HG02678 (cell line): ENCODE measurements around the gene MEGF10.

Source experiments
- ATAC-seq: cut with Tn5 transposase; IDR thresholded peaks from one replicate; pipeline ENCODE4 v1.9.1; 2021; ENCODE audit warnings: mild to moderate bottlenecking, moderate library complexity; ENCODE audit not compliant: unreplicated experiment

MEGF10 gene

DNA sequence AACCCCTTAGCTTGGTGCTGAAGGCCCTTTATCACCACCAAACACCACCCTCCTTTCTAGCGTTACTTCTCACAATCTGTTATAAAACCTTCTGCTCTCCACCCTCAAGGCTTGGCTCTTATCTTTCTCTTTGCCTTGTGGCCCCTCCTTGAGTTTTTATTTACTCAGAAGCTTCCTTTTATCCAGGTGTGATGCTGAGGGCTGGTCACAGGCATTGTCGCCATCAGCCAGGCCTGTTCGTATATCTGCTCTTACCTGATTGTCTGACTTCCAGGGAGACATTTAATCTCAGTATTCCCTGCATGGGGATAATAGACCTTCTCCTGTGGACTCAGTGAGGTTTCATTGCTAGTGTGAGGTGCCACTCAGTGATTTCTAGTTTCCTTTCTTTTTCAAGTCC, 34.2 kb downstream of the MEGF10 start:
- ATAC-seq = no peak

DNA sequence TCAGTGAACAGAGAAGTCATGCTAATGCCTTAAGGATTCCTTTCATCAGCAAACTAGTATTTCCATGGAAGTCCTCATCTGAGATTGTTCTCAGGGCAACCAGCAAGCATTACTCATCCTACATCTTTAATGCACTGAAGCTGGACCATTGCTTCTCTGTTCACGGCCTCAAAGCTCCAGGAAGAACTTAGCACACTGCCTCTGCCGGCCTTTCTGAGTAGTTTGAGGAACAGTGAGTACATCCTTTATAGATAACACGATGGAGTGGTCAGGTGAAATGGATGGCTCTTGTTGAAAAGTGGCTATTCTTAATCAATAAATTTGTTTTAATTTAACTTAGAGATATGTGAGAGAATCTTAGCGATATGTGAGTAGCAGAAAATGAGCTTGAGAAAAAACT, 35.8 kb downstream of the MEGF10 start:
- ATAC-seq = no peak

DNA sequence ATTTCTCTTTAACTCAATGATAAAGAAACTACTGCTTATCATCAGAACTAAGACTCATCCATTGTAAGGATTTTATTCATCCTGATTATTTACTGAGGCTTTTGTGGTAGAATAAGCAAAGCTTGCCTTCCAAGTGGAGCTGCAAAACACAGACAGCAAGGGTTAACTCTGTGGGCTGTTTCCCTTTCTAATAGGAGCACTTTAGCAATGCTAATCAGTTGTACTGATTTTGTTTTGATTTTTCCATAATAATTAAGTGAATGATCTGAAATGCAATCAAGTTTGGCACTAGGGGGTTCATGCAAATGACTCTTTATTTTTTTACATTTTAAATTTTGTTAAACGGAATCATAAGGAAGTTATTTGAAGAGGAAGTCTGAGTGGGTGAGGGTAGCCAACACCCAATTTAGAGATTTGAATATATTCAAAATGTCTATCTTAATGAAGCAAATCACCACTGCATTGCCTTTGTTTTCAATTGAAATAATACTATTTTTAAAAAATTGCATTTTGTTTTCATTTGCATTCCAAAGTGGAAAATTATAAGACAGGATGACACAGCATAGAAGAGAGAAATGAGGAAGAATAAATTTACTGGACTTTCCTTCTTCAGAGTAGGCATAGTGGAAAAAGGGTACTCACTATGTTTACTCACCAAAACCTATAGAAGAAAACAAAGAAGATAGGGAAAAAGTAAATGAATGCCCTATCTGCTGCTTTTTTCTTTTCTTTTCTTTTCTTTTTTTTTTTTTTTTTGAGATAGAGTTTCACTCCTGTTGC, 36.6 kb downstream of the MEGF10 start:
- ATAC-seq = no peak

DNA sequence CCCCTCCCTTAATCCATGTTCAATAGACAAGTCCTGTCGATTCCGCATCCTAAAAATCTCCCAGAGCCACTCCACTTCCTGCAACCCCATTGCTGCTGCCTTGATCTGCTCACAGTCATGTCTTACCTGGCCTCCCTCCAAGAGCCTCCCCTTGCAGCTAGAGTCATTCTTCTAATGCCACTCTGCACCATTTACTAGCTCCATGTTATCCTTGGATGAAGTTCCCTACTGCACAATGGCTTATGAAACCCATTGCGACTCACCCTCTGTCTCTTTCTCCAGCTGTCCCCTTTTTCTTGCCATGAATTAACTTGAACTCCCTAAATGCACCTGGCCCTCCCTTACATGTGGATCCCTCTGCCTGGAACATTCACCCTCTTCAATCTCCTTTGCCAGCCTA, 39.5 kb downstream of the MEGF10 start:
- no peak for ATAC-seq

DNA sequence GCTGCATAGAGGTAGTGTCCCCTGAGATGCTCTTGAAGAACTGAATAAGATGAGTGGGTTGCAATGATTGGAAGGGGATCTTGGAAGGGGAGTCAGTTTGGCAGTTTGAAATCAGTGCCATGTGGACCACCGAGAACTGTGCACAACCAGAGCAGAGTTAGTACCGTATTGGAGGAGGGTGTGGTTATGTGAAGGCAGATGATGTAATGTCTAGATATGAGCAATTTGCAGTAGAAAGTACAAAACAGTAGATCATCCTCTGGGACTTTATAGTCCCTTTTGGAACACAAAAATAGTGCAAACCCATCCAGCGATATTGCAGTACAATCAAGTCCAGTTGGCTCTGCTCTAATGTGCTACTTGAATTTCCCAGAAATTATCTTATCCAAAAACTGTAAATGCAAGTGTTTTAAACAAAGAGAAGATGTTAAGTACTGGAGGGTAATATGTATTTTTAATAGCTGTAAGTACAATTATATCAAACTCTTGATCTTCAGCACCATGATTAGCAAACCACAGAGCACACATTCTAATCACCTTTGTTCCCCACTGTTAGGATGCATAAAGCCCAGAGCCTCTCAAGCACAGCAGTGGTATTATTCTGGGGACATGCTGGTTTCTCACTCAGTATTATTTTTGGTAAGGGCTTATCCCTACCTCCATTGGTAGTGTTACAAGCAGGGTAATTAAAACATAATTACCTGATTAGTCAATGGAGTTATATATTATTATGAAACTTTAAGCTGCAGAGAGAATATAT, 41.5 kb downstream of the MEGF10 start:
- no peak for ATAC-seq

DNA sequence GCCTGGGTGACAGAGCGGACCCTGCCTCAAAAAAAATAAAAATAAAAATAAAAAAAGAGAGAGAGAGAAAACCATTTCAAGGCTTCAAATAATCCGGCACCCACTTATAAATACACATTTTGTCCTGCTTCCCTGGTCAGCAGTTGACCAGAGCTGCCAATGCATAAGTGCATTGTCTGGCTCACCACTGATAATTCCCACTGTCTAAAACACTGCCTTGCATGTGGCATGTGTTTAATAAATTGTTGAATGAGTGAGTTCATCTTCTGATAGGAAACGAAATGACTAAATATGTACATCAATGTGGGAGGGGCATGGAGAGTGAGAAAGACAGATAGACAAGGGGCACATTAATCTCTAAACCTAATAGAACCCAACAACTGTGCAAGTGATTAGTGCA, 42.9 kb downstream of the MEGF10 start:
- no peak for ATAC-seq

DNA sequence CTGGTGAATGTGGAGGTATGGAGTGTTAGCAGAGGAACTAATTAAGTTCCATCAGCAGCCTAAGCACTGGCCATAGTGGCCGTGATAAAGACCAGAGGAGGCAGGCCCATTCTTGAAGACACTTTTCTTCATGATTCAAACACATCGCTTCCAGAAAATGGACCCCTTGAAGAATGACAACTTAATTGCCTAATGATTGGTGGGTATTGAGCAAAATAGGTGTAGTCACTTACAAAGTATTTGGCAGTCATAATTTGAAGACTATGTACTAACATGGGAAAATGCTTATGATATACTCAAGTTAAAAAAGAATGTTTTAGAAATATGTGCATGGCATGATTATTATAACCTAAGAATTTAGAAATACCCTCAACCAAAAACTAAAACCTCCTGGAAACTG, 44.8 kb downstream of the MEGF10 start:
- no peak for ATAC-seq

DNA sequence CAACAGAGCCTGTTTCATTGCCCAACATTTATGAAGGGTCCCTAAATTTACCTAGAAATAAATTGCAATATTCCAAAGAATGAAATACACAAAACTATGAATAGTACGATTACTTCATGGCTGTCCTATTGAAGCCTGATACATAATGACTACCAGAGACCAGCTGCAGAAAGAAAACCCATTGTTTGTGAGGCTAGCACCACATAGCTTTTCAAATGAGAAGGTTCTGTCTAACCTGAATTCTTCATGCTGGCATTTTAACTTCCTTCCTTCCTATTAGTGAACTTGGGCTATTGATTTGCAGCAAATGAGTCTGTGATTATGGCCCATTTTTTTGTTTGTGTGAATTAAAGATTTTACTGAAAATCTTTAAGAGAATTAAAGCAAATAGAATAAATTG, 47.3 kb downstream of the MEGF10 start:
- no peak for ATAC-seq

DNA sequence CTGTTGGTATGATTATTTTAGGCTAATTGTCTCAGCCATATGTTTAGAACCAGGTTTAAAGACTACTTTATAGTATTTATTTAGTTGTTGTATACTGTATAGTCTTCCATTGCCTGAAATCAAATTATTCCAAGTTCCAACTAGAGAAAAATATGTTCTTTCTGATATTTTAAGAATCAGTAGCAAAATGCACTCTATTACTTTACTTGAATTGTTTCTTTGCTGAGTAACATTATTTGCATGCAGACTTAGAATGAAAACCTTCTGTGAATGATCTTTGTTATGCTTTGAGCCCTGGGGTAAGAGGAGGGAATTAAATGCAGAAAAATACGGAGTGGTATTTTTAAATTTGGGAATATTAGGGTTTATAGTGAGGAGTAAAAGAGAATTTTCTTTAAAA, 47.9 kb downstream of the MEGF10 start:
- ATAC-seq = no peak

DNA sequence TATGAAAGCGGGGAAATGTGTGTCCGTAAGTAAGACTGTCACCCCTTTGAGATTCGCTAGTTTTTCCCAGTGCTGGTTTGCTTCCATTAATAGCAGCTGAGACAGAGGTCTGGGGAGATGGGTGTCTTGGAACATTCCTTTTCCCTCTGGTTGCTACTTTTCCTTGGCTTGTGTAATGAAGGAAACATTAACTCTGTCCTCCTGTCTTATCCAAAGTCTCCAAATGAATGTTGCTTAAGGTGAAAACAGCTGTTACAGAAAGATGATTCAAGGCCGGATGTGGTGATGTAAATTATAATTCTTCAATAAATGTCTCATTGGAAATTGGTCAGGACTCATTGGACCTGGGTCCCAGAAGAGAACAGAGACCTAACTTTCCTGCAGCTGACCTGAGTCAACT, 50.0 kb downstream of the MEGF10 start:
- ATAC-seq = no peak

DNA sequence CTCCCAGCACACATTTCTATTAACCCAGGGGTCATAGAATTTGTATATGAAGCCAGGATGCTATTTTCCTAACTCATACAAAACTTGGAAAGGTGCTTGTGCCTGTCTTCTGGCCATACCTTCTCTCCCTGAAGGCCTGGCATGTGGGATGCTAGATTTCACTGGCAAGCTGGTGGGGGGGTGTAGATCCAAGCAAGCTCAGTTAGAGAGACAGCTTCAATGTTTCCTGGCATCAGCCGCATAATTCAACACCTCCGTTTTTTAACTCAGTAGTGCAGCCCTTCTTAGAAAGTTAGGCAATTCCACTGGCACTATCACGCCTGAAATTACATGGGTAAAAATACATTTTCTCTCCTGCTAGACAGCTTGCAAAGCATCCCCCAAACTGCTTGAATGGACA, 51.8 kb downstream of the MEGF10 start:
- no peak for ATAC-seq

DNA sequence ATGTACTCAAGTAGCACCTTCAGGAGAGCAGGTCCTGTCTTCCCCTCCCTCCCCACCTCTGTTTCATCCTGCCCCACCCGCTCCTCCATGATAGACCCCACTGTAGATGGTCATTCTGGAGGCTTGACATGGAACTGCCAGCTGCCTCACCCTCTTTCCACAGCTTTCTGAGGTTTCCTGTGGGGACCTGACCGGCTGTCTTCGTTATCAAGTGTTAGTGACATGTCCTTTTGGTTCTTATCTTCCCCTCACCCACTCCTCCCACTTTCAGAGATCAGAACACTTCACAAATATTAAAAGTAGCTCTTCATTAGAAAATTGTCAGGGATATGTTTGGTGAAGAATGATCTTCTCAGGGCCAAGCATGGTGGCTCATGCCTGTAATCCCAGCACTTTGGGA, 52.7 kb downstream of the MEGF10 start:
- no peak for ATAC-seq

DNA sequence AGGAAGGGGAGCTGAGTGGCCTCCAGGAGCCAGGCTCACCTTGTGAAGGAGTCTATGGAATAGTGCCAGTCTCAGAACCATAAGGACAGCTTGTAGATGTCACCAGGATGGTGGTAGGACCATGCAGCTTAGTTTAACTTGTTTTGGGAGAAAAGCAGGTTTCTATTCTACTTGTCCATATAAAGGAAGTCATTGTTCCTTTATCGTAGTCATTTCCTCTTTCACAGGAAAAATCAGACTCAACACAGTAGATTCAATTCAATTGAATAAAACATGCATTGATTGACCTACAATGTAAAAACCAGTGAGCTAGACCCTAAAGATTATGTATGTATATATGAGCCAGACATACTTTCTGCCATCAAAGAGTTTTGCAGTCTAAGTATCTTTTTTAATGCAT, 53.3 kb downstream of the MEGF10 start:
- ATAC-seq = no peak

DNA sequence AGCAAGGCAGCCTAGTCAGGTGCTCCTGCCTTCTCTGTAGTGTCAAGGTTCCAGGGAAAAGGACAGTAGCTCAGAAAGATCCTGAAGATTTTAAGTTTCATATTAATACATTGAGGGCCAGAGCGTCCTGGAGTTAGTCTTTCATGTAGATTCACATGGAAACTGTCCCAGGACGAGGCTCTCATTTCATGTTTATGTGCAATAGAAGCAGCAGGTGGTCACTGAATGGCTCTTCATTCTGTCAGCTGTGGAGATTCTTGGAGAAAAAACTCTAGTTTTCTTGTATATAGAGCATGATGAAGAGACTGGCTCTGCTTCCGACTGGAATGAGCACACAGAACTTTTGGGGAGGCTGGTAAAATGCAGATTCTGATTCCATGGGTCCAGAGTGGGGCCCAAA, 54.3 kb downstream of the MEGF10 start:
- no peak for ATAC-seq

DNA sequence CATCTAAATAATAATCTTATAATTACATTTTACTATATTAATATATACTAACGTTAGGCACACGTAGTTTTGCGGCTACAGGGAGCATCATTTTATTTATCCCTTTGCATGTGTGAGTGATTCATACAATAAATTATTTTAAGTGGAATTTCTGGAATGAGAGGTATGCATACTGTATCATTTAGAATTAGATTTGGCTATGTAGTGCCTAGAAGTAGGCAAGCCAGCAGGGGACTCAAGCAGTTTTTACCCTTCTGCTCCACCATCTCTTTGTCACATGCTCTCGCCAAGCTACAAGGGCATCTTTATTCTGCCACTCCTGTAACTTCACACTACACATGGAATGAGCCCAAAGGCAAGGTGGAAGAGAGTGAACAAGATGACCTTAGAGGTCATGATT, 60.8 kb downstream of the MEGF10 start:
- ATAC-seq = no peak

DNA sequence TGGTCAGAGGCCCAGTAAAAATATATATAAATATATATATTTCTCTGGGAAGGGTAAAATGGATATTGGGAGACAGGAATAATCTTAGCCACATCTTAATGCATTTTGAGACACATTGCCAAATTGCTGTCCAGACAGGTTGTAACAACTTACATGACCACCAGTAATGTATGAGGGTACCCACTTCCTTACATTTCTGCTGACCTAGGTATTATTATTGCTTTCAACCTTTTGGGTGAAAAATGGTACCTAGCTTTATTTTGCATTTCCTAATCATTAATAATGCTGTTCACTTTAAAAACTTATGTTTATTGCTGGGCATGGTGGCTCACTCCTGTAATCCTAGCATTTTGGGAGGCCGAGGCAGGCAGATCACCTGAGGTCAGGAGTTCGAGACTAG, 61.5 kb downstream of the MEGF10 start:
- no peak for ATAC-seq

DNA sequence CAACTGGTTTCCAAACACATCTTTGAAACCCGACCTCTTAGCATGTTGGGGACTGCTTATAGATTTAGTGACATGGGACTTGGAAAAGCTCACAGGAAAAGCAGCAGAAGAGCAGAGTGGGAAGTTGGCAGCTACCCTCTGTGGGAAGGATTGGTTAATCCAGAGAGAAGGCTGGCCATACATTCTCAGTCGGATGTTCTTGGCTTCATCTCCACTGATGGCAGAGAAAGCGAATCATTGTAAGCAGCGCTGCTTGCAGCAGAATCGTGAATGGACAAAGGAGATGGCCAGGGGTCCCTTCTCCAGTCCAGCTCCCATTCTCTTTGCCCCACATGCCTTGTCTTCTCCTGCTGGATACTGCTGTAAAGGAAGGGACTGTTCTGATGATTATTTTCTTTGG, 62.7 kb downstream of the MEGF10 start:
- ATAC-seq = no peak

DNA sequence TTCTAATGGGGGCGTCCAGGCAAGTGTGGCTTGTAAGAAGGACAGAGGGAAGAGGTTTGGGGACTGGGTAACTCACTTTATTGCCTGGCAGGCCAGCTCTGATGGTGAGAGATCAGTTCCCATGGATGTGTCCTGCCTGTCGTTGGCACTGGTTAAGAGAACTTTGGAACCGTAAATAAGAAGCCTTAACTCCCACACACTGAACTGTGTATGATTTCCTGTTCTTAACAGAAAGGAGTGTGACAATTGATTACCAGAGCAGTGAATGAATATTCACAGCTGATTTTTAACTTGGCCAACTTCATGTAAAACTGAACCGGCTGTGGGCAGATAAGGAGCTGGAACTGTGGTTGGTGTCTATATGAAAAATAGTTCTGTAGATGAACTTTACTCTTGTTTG, 63.2 kb downstream of the MEGF10 start:
- no peak for ATAC-seq

DNA sequence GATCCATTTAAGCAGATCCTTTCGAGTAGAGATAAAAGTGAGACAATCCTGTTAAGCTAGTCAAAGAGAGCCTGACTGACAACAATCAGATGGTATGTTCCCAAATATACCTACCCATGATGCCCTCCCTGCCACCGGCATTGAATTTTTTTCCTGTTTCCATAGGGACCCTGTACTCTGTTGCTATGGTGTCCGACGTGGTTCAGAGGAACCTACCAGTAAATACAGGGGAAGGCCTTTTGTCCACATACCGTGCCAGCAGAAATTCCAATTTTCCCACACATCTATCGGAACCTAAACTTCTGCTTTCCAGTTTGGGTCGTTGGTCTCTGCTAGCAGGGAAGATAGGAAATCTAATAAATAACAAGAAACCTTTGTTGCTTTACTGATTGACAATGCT, 64.7 kb downstream of the MEGF10 start:
- no peak for ATAC-seq

DNA sequence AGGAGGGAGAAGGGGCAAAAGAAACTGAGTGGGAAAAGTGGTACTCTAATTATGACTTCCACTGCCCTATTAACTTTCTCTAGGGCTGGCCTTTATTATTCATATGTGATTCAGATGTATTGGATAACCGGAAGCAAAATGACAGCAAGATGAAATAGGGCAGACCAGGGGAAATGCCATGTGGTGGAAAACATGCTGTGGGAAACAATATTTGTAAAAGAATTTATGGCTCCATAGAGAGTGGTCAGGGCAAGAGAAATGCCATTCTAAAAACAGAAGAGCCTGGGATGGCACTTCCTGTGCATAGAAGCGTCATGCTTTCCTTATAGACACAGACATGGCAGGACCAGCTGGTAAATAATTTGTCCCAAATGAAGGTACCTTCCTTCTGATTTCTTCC, 67.7 kb downstream of the MEGF10 start:
- ATAC-seq = no peak

DNA sequence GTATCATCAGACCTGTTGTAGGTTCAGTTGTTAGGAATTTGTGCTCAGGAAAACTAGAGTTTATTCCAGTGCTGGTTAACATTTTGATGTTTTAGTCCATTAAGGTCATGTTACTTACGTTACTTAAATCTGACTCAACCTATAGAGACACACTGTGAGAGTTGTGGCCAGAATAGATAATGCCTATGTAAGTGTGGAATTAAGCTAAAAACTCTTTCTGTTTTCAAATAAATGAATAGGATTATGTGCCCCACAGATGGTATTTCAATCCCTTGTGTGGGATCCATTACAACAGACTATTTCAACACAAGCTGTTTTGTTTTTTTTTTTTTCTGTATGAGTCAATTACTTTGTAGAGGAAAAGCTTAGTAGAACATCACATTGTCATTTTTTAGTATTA, 68.1 kb downstream of the MEGF10 start:
- ATAC-seq = no peak

DNA sequence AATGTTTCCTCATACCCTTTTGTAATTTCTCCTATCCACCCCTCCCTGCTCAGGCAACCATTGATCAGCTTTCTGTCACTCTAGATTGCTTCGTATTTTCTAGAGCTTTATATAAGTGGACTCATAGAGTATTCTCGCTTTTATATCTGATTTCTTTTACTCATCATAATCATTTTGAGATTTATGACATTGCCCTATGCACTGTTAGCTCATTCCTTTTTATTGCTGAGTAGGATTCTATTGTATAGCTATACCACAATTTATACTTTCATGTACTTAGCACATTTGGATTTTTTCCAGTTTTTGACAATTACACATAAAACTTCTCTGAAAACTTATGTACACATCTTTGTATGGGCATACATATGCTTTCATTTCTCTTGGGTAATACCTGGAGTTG, 68.9 kb downstream of the MEGF10 start:
- no peak for ATAC-seq

DNA sequence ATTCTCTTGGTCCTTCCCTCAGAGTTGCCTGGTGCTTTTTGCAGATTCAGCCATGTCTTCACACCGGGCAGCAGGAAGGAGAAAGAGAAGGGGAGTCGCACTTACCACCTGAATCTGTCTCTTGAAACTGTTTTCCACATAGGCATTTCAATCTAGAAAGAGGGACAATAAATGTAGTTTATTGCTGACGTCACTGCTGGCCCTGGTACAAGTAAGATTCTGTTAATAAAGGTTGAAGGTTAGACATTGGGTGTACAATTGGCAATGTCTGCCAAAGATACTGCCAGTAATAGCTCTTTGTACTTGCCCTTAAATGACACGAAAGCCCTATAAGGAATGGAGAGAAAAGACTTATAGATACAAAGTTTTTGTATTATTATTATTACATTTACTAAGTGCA, 72.8 kb downstream of the MEGF10 start:
- ATAC-seq = no peak
